Keratinocyte (primary cell): ENCODE data around the gene AGBL3.

Source experiments
- CTCF ChIP-seq, 3 experiments: IDR thresholded peaks in 1 of 3; conservative IDR thresholded peaks in 1 of 3; optimal IDR thresholded peaks in 1 of 3; 2 replicates in 2 of 3; 3 replicates in 1 of 3; pipeline versions ENCODE3 to v1.5.1; 2011; ENCODE audit warnings: low read length in 3 of 3, mild to moderate bottlenecking in 3 of 3, moderate library complexity in 2 of 3, control low read depth in 1 of 3, inconsistent platforms in 1 of 3; ENCODE audit not compliant: insufficient read depth in 2 of 3; ENCODE audit errors: extremely low read depth in 1 of 3
- EZH2 ChIP-seq: IDR thresholded peaks from one replicate; pipeline ENCODE4 v1.6.1; 2012; ENCODE audit warnings: inconsistent platforms, mild to moderate bottlenecking, low read length, moderate library complexity

GRCh38 chr7:134947329-134947728 lies 39.0 kb upstream of the AGBL3 start:
- TF ChIP-seq CTCF (optimal IDR thresholded peaks at IDR 0.05 in 1 of 3, IDR thresholded peaks at IDR 0.05 in 1 of 3, conservative IDR thresholded peaks at IDR 0.05 in 1 of 3; ENCODE audit: extremely low read depth in 1 of 3, insufficient read depth in 2 of 3, low read length in 3 of 3) (no peak), EZH2 (no peak)
